ENCODE data around the gene KRABD2.
"Not testable (repeated sequence)": the region's sequence is repeated elsewhere in the genome, so short reads cannot be mapped to it uniquely, and the experiment has no call there.

Gene KRABD2

DNA sequence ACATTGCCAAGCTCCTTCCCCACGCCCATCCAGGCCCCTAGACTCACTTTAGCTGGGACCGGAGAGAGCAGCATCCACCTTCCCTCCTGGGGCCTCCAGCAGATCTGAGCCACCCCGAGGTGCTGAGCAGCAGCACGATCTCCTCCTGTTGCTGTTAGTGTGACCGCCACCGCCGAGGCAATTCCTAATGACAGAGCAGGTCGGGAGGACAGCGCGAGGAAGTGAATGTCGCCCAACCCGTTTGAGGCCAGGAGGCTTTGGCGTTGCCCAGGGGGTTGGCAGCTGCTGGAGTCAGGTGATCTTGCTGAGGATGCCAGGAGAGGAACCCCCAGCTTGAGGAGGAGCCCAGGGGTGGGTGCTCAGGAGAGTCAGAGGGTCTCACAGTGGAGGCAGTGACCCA is 21.1 kb upstream of the KRABD2 start, which contains the start of gene RNF222:
Gene RNF222, minus strand, starts transcription at position 192 of the 400 bp plus-strand sequence. CDS start 4,366 bp downstream, outside the sequence.
- Histone ChIP-seq H3K4me3 (ENCODE audit: low read depth in 1 of 3, low read length in 3 of 3) (no peak within 1 kb of the TSS), H3K27me3 (ENCODE audit: control insufficient read depth in 4 of 4, insufficient read depth in 4 of 4, low read length in 3 of 4) (peaks cover 0 to 6% (median 2%) of the 10 kb centered on the region in 4 donors), H3K4me1 (ENCODE audit: control insufficient read depth in 4 of 4, insufficient read depth in 4 of 4, low read length in 3 of 4) (no peaks in the 10 kb centered on the region), H3K9me3 (ENCODE audit: control insufficient read depth in 4 of 4, low read length in 3 of 4) (no peaks in the 10 kb centered on the region), H3K27ac (ENCODE audit: low read depth in 1 of 2, low read length in 2 of 2) (no peak within 1 kb of the TSS), H3K36me3 (ENCODE audit: control insufficient read depth in 4 of 4, insufficient read depth in 3 of 4, low read depth in 1 of 4, low read length in 3 of 4) (no peaks in the 10 kb centered on the region), H3K9ac (ENCODE audit: low read depth in 1 of 2, low read length in 2 of 2) (no peak within 1 kb of the TSS)
- no peak for DNase-seq (ENCODE audit: low spot score)
- TF ChIP-seq RXRA (IDR thresholded peaks at IDR 0.05) (no peak), YY1 (IDR thresholded peaks at IDR 0.05) (no peak), HNF4A (conservative IDR thresholded peaks at IDR 0.05) (no peak), RAD21 (IDR thresholded peaks at IDR 0.05) (no peak), EGR1 (IDR thresholded peaks at IDR 0.05; ENCODE audit: low read depth in 2 of 2) (no peak), GABPA (IDR thresholded peaks at IDR 0.05 in 1 of 2, conservative IDR thresholded peaks at IDR 0.05 in 1 of 2) (no peak), NR2F2 (IDR thresholded peaks at IDR 0.05) (no peak), HNF4G (IDR thresholded peaks at IDR 0.05) (no peak), TAF1 (conservative IDR thresholded peaks at IDR 0.05) (no peak)
- TF ChIP-seq, protein P1, sequence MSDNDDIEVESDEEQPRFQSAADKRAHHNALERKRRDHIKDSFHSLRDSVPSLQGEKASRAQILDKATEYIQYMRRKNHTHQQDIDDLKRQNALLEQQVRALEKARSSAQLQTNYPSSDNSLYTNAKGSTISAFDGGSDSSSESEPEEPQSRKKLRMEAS (IDR thresholded peaks at IDR 0.05): no peak
- TF ChIP-seq, protein P2, sequence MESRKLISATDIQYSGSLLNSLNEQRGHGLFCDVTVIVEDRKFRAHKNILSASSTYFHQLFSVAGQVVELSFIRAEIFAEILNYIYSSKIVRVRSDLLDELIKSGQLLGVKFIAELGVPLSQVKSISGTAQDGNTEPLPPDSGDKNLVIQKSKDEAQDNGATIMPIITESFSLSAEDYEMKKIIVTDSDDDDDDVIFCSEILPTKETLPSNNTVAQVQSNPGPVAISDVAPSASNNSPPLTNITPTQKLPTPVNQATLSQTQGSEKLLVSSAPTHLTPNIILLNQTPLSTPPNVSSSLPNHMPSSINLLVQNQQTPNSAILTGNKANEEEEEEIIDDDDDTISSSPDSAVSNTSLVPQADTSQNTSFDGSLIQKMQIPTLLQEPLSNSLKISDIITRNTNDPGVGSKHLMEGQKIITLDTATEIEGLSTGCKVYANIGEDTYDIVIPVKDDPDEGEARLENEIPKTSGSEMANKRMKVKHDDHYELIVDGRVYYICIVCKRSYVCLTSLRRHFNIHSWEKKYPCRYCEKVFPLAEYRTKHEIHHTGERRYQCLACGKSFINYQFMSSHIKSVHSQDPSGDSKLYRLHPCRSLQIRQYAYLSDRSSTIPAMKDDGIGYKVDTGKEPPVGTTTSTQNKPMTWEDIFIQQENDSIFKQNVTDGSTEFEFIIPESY (IDR thresholded peaks at IDR 0.05): no peak
- TF ChIP-seq, protein P3, sequence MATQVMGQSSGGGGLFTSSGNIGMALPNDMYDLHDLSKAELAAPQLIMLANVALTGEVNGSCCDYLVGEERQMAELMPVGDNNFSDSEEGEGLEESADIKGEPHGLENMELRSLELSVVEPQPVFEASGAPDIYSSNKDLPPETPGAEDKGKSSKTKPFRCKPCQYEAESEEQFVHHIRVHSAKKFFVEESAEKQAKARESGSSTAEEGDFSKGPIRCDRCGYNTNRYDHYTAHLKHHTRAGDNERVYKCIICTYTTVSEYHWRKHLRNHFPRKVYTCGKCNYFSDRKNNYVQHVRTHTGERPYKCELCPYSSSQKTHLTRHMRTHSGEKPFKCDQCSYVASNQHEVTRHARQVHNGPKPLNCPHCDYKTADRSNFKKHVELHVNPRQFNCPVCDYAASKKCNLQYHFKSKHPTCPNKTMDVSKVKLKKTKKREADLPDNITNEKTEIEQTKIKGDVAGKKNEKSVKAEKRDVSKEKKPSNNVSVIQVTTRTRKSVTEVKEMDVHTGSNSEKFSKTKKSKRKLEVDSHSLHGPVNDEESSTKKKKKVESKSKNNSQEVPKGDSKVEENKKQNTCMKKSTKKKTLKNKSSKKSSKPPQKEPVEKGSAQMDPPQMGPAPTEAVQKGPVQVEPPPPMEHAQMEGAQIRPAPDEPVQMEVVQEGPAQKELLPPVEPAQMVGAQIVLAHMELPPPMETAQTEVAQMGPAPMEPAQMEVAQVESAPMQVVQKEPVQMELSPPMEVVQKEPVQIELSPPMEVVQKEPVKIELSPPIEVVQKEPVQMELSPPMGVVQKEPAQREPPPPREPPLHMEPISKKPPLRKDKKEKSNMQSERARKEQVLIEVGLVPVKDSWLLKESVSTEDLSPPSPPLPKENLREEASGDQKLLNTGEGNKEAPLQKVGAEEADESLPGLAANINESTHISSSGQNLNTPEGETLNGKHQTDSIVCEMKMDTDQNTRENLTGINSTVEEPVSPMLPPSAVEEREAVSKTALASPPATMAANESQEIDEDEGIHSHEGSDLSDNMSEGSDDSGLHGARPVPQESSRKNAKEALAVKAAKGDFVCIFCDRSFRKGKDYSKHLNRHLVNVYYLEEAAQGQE (IDR thresholded peaks at IDR 0.05): no peak
- TF ChIP-seq, protein P4, sequence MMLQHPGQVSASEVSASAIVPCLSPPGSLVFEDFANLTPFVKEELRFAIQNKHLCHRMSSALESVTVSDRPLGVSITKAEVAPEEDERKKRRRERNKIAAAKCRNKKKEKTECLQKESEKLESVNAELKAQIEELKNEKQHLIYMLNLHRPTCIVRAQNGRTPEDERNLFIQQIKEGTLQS (IDR thresholded peaks at IDR 0.05): no peak
- 51% methylated on average over 13 of the region's 13 CpGs for WGBS

DNA sequence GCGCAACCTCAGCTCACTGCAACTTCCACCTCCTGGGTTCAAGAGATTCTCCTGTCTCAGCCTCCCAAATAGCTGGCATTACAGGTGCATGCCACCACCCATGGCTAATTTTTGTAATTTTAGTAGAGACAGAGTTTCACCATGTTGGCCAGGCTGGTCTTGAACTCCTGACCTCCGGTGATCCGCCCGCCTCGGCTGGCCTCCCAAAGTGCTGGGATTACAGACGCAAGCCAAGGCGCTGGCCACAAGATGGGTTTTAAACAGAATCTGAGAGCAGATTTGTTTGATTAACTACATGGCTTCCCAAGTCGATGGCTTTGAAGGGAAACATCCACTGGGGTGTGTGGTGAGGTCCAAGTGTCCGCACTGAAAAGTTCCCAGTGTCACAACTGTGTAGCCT is 18.0 kb upstream of the KRABD2 start:
- not testable (repeated sequence) for H3K36me3 ChIP-seq (ENCODE audit: control insufficient read depth in 4 of 4, insufficient read depth in 3 of 4, low read depth in 1 of 4, low read length in 3 of 4); H3K27ac ChIP-seq (ENCODE audit: low read depth in 1 of 2, low read length in 2 of 2); H3K9me3 ChIP-seq (ENCODE audit: control insufficient read depth in 4 of 4, low read length in 3 of 4); H3K9ac ChIP-seq (ENCODE audit: low read depth in 1 of 2, low read length in 2 of 2); H3K27me3 ChIP-seq (ENCODE audit: control insufficient read depth in 4 of 4, insufficient read depth in 4 of 4, low read length in 3 of 4); H3K4me1 ChIP-seq (ENCODE audit: control insufficient read depth in 4 of 4, insufficient read depth in 4 of 4, low read length in 3 of 4); DNase-seq (ENCODE audit: low spot score); H3K4me3 ChIP-seq (ENCODE audit: low read depth in 1 of 3, low read length in 3 of 3)
- WGBS: 89% methylated on average over 9 of the region's 9 CpGs

All from liver (tissue), 7 donors.